Skeletal muscle satellite cell (primary cell): Measurements from ENCODE around the gene GLRX3.
A peak's percentile ranks its signal among the peaks of the same experiment; 100 is the strongest.
"Not testable (repeated sequence)": the region's sequence is repeated elsewhere in the genome, so short reads cannot be mapped to it uniquely, and the experiment has no call there.

Experiments used
- H3K27me3 ChIP-seq: 2 replicates; pipeline ENCODE4 v1.7.0; 2013; ENCODE audit warnings: low read length; ENCODE audit not compliant: control insufficient read depth, insufficient read depth
- H3K36me3 ChIP-seq: 2 replicates; pipeline ENCODE4 v1.7.0; 2013; ENCODE audit warnings: mild to moderate bottlenecking, control low read depth, low read length; ENCODE audit not compliant: insufficient read depth
- H3K4me1 ChIP-seq: 2 replicates; pipeline ENCODE4 v1.7.0; 2013; ENCODE audit warnings: low read length; ENCODE audit not compliant: control insufficient read depth, insufficient read depth
- H3K4me2 ChIP-seq: 2 replicates; pipeline ENCODE4 v1.7.0; 2013; ENCODE audit warnings: mild to moderate bottlenecking, low read length
- H3K4me3 ChIP-seq: 2 replicates; pipeline ENCODE4 v1.7.0; 2013; ENCODE audit warnings: low read length
- H3K9ac ChIP-seq: 2 replicates; pipeline ENCODE4 v1.7.0; 2013; ENCODE audit warnings: mild to moderate bottlenecking, low read depth, low read length, moderate library complexity
- H3K9me3 ChIP-seq: replicated peaks from 2 replicates; pipeline ENCODE4 v1.7.0; 2013; ENCODE audit warnings: mild to moderate bottlenecking, control low read depth, low read length

Gene GLRX3

GRCh38 chr10:130112821-130113220, 23.4 kb upstream of the GLRX3 start:
- Histone ChIP-seq H3K4me3 (no peak overlapping the region), H3K4me2 (no peak overlapping the region), H3K4me1 (peaks cover 7% of the 10 kb centered on the region), H3K9ac (no peak overlapping the region), H3K27me3 (no peaks in the 10 kb centered on the region), H3K36me3 (no peaks in the 10 kb centered on the region), H3K9me3 (no peaks in the 10 kb centered on the region)

- not testable (repeated sequence) for H3K4me3 ChIP-seq, H3K36me3 ChIP-seq, H3K9me3 ChIP-seq, H3K9ac ChIP-seq, H3K4me2 ChIP-seq, H3K4me1 ChIP-seq, H3K27me3 ChIP-seq
Observed at GRCh38 chr10:130116942-130117341, 19.2 kb upstream of the GLRX3 start.

- not testable (repeated sequence) for H3K4me3 ChIP-seq, H3K27me3 ChIP-seq, H3K4me2 ChIP-seq, H3K9me3 ChIP-seq, H3K9ac ChIP-seq, H3K4me1 ChIP-seq, H3K36me3 ChIP-seq
Observed at GRCh38 chr10:130117535-130117934, 18.7 kb upstream of the GLRX3 start.

- H3K4me2 ChIP-seq: no peak overlapping the region
- no peaks in the 10 kb centered on the region for H3K27me3 ChIP-seq
- peaks cover 7% of the 10 kb centered on the region for H3K4me1 ChIP-seq
Observed at GRCh38 chr10:130121486-130122079, 14.6 kb upstream of the GLRX3 start.

GRCh38 chr10:130127364-130128061, 8.7 kb upstream of the GLRX3 start:
- Histone ChIP-seq H3K36me3 (no peaks in the 10 kb centered on the region), H3K27me3 (no peaks in the 10 kb centered on the region), H3K4me1 (peaks cover 16% of the 10 kb centered on the region), H3K9ac (no peak overlapping the region), H3K4me3 (no peak overlapping the region), H3K4me2 (peak overlapping the region; percentile 54), H3K9me3 (no peaks in the 10 kb centered on the region)

More at GRCh38 chr10:130121486-130122079, 14.6 kb upstream of the GLRX3 start:
- no peak overlapping the region for H3K4me3 ChIP-seq
- no peaks in the 10 kb centered on the region for H3K9me3 ChIP-seq
- no peaks in the 10 kb centered on the region for H3K36me3 ChIP-seq
- no peak overlapping the region for H3K9ac ChIP-seq

- Histone ChIP-seq H3K36me3 (no peaks in the 10 kb centered on the region), H3K4me2 (peak overlapping the region; percentile 45), H3K4me1 (peaks cover 16% of the 10 kb centered on the region), H3K9me3 (no peaks in the 10 kb centered on the region), H3K4me3 (no peak overlapping the region), H3K27me3 (no peaks in the 10 kb centered on the region), H3K9ac (no peak overlapping the region)
Observed at GRCh38 chr10:130128062-130128781, 8.0 kb upstream of the GLRX3 start.

- peaks cover 16% of the 10 kb centered on the region for H3K4me1 ChIP-seq
- no peak overlapping the region for H3K9ac ChIP-seq
- no peak overlapping the region for H3K4me2 ChIP-seq
- no peak overlapping the region for H3K4me3 ChIP-seq
- no peaks in the 10 kb centered on the region for H3K27me3 ChIP-seq
- H3K9me3 ChIP-seq: no peaks in the 10 kb centered on the region
- H3K36me3 ChIP-seq: no peaks in the 10 kb centered on the region
Observed at GRCh38 chr10:130128922-130129321, 7.3 kb upstream of the GLRX3 start.

- Histone ChIP-seq H3K27me3 (no peaks in the 10 kb centered on the region), H3K36me3 (peaks cover 8% of the 10 kb centered on the region), H3K9me3 (no peaks in the 10 kb centered on the region), H3K9ac (peak overlapping the region; percentile 90), H3K4me1 (peaks cover 21% of the 10 kb centered on the region), H3K4me2 (peak overlapping the region; percentile 89), H3K4me3 (peak overlapping the region; percentile 97)
Observed at GRCh38 chr10:130135676-130136225, 440 bp upstream of the GLRX3 start.

GRCh38 chr10:130137090-130137448, 878 bp downstream of the GLRX3 start:
- Histone ChIP-seq H3K36me3 (peaks cover 8% of the 10 kb centered on the region), H3K4me2 (peak overlapping the region; percentile 89), H3K4me1 (peaks cover 21% of the 10 kb centered on the region), H3K9me3 (no peaks in the 10 kb centered on the region), H3K4me3 (peak overlapping the region; percentile 97), H3K27me3 (no peaks in the 10 kb centered on the region), H3K9ac (peak overlapping the region; percentile 90)

- Histone ChIP-seq H3K4me1 (peaks cover 21% of the 10 kb centered on the region), H3K9ac (peak overlapping the region; percentile 90), H3K4me2 (peak overlapping the region; percentile 89), H3K36me3 (peaks cover 15% of the 10 kb centered on the region), H3K9me3 (no peaks in the 10 kb centered on the region), H3K4me3 (peak overlapping the region; percentile 97), H3K27me3 (no peaks in the 10 kb centered on the region)
Observed at GRCh38 chr10:130137659-130138478, 1.7 kb downstream of the GLRX3 start.

- no peak overlapping the region for H3K9ac ChIP-seq
- H3K4me1 ChIP-seq: peaks cover 21% of the 10 kb centered on the region
- peak overlapping the region; percentile 89 for H3K4me2 ChIP-seq
- no peaks in the 10 kb centered on the region for H3K27me3 ChIP-seq
- peaks cover 15% of the 10 kb centered on the region for H3K36me3 ChIP-seq
- peak overlapping the region; percentile 97 for H3K4me3 ChIP-seq
- no peaks in the 10 kb centered on the region for H3K9me3 ChIP-seq
Observed at GRCh38 chr10:130138479-130138866, 2.3 kb downstream of the GLRX3 start.
